GM19395 (cell line): ENCODE measurements around the gene SMS.
"Not testable (repeated sequence)": the region's sequence is repeated elsewhere in the genome, so short reads cannot be mapped to it uniquely, and the experiment has no call there.

ENCODE experiments used
- ATAC-seq: cut with Tn5 transposase; IDR thresholded peaks from one replicate; pipeline ENCODE4 v1.9.1; 2021; ENCODE audit warnings: mild to moderate bottlenecking, moderate library complexity; ENCODE audit not compliant: unreplicated experiment

The SMS gene

GRCh38 chrX:21949689-21950088 is 9.2 kb downstream of the SMS start:
- no peak for ATAC-seq

- not testable (repeated sequence) for ATAC-seq
Measured at GRCh38 chrX:21950557-21950956, 10.0 kb downstream of the SMS start.

GRCh38 chrX:21952624-21953023 is 12.1 kb downstream of the SMS start:
- no peak for ATAC-seq

- not testable (repeated sequence) for ATAC-seq
Measured at GRCh38 chrX:21953195-21953830, 12.8 kb downstream of the SMS start.

DNA sequence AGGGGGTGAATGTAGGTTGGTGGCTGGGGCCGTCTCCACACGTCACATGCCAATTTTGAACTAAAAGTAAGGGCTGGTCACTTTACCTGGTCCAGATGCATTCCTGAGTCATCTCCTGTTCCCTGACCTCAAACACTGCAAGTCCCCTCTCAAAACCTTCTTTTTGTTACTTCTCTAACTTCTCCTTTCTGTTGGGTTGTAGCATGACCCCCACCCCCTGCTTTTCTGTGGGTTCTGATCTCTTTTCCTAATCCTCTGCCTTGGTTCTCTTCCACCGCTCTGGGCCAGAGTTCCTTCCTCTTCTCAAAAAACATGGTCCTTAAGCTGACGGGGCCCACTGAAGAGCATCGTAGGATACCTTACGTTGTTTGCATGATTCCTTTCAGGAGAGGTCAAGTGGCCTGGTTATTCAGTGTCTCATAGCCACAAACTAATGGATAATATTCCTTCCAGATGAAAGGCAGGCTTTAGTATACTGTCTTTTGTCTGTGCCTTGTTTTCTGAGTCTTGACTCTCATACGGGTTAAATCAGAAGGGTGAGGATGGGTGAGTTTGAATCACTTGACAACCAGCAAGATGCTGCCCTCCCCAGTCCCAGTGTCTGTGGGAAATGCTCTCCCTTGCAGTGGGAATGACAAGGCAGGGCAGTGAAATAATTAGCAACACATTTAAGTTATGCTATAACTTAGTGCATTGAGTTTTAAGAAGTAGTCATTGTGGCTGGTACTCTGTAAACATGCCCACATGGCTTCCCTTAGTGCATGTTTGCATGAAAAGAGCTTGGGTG is 15.1 kb downstream of the SMS start:
- ATAC-seq, result no peak

GRCh38 chrX:21956783-21957182 is 16.3 kb downstream of the SMS start:
- no peak for ATAC-seq

GRCh38 chrX:21958187-21958586 is 17.7 kb downstream of the SMS start:
- ATAC-seq, result no peak

DNA sequence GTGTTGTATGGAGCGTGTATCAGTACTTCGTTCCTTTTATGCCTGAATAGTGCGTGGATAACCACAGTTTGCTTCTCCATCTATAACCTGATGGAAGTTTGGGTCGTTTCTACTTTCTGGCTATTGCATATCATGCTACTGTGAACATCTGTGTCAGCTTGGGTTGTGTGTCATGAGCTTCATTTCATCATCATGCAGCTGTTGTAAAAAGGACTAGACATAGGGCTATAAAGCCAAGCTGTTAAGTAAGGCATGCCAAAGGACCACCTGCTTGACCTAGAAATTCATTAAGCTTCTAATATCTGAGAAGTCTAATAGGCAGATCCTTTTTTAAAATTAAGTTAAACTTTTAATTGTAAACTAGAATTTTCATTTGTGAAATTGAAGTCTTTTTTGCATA is 18.4 kb downstream of the SMS start:
- ATAC-seq, result no peak

DNA sequence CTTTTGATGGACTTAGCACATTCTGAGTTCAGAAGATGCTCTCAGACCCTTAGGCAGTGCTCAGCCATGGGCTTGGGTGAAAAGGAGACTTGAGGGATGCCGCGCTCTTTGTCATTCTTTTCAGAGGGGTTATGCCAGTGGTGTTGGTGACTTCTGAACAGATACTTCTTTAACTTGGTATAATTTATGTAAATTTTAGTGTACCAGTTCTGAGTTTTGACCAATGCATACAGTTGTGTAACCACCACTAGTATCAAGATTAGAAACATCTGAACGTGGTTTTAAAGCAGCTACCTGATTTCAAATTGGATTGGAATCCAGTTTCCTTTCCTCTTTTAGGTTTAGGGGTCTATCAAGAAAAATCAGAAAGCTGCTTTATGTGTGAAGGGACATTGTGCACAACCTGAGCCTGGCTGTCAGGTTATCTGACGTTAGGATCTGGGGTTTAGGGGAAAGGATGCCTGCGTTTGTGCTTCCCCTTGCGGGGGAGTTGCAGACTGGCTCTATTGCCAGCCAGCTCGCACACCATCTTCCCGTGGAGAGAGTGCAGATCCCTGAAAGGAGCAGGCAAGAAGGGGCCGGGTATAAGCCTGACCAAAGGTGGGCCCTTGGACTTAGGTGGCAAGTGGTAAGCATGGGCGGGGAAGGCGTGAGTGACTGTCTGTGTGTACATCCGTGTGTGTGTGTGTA is 19.0 kb downstream of the SMS start:
- ATAC-seq, result no peak

DNA sequence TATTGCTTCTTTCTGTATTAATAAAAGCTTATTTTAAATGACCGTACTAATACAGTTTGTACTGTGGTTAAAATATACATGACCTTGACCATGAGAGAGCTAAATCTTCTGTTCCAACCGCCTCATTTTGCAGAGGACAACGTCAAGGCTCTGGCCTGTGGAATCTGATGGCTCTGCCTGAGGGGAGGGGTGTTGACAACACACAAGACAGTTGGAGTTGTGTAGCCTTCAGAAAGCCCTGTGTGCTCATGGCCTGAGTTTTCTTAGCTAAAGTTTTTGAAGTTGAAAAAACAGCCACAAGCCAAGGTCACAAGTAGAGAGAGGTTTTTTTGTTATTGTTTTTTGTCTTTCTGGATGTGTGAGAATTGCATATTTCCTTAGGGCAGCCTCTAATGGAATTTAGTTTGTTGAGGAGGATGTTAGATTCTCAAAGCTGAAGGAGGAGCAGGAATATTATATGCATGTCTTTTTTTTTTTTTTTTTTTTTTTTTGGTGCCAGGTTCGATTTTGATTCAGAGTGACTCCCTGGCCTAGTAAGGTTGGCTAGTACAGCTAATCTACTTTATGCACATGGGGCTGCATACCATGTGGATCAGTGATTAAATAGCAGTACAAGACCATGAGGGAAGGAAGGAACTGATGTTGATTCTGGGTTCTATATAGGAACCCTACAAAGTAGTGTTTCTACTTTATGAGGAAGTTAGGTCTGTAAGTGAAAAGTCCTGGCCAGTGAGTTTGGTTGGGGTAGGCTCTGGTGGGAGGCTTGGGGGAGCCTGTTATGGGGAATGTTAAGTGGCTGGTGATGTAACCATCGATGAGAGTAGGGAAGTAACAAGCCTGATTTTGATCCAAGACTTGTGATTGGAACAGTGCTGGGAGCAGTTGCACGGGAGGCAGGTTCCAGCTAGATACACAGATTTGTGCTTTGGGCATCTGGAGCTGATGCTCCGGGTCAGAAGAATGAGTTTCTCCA is 20.3 kb downstream of the SMS start:
- ATAC-seq, result no peak

DNA sequence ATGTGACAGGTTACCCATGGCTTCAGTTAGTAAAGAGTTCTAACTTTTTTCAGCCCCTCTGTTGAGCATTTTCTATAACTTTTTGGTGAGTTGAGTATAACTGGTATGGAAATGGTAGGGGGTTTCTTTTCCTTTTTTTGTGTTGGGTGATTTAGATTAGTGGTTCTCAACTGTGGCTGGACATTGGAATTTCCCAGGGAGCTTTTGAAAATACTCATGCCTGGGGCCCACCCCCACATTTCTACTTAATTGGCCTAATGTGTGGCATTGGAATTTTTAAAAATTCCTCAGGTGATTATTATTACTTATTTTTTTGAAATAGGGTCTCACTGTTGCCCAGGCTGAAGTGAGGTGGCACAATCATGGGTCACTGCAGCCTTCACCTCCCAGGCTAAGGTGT is 21.9 kb downstream of the SMS start:
- no peak for ATAC-seq

GRCh38 chrX:21963269-21963668 is 22.8 kb downstream of the SMS start:
- no peak for ATAC-seq

DNA sequence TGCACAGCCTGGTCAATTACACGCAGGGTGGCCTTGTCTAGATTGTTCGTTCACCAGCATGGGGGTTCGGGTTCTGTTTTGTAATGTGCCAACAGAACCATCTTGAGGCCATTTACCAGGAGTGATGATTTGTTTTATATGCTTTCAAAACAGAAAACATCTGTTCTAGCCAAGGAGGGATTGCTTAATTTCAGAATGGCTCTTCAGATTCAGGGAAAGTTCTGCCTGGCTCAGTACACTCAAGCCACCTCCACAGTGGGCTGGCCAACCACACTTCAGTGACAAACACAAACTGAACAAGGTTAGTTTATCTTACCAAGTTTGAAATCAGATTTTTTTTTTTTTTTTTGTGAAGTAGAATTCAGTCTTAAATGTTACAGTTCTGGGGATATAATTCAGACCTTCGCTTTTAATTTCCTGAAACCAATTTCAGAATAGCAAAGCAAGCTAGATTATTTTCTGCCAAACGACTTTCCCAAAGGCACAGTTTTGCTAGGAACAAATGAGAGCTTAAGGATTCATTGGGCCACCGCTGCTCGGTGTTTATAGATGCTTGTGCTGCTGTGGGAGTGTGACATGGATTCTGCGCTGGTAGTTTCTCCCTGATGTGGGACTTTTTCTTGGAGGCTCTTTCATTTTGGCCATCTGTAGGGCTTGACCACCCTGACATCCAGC is 23.4 kb downstream of the SMS start:
- no peak for ATAC-seq

DNA sequence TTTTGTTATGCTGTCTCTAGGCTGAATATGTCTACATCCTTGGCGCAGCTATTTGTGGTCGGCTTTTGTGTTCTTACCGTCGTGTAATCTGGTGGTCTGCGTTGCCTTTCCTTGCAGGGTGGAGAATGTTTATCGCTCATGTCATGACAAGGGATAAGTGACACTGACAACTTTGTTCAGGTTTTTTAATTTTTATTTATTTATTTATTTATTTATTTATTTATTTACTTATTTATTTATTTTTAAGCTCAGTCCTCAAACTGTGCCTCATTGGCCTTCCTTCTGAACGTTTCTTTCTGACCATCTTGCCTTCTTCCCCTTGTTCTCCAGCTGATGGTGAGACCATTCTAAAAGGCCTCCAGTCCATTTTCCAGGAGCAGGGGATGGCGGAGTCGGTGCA is 26.4 kb downstream of the SMS start:
- no peak for ATAC-seq

- ATAC-seq, result no peak
Measured at GRCh38 chrX:21968333-21968732, 27.8 kb downstream of the SMS start.

GRCh38 chrX:21970326-21970725 is 29.8 kb downstream of the SMS start:
- ATAC-seq, result no peak

DNA sequence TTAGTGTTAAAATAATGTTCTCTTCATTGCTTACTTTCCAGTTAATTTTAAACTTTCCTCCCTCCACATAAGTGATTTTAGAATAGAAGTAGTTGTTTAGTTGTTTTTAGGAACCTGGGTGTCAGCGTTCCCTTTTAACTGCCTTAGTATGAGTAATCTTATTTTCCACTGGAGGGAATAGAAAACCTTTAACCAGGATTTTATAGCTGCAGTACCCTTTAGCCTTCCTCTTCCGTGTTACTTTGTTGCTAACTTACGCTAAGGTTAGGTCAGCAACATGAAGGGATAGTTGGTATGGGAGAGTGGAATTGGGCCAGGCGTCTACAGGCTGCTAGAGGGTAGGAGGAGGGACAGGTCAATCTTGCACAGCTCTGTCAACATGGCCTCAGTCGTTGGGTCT is 31.5 kb downstream of the SMS start:
- ATAC-seq, result no peak

DNA sequence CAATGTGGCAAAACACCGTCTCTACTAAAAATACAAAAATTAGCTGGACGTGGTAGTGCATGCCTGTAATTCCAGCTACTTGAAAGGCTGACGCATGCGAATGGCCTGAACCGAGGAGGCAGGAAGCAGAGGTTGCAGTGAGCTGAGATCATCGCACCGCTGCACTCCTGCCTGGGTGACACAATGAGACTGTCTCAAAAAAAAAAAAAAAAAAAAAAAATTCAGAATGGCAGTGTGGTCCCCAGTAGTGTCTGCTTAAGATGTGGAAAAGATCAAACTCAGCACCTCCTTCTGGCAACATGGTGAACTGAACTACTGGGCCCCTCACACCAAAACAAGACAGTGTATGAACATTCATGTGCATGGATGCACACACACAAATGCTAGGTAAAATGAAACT is 32.2 kb downstream of the SMS start:
- peak; percentile 45 for ATAC-seq

DNA sequence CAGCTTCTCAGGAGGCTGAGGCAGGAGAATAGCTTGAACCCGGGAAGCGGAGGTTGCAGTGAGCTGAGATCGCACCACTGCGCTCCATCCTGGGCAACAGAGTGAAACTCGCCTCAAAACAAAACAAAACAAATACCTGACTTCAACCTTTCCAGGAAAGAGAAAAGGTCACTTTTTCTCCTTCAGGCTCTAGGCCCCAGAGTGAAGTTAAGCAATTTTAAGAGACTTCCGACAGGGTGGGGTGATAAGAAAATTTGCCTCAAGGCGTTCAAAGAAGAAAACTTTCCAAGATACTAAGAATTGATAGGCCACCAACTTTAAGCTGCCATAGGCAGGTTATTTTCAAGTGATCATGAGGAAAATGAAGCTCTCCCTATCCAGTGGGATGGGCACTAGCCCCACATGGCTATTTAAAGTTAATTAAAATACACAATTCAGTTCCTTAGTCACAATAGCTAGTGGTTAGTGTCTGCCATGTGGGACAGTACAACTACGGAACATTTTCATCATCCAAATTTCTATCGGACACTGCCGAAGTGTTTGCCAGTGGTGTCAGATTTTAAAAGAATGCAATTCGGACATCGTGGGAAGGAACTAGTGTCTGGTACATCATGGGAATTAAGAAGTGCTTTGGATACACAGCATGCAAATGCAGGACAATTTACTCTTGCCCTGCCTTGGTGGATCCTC is 33.0 kb downstream of the SMS start:
- ATAC-seq, result no peak

GRCh38 chrX:21974011-21974385 is 33.5 kb downstream of the SMS start:
- peak; percentile 86 for ATAC-seq
